HepG2 (cell line): ENCODE results near the gene MSI2.

ENCODE experiments used
- CAMTA2 ChIP-seq: sonication (generic); formaldehyde crosslinking; IDR thresholded peaks from 2 replicates; pipeline ENCODE4 v1.4.0; 2020; ENCODE audit warnings: mild to moderate bottlenecking, missing genetic modification reagents, borderline replicate concordance
- FOXA1 ChIP-seq, 2 experiments: fragments of 450-650 bp in 1 of 2; sonication (generic) in 1 of 2; formaldehyde crosslinking in 1 of 2; IDR thresholded peaks; 2 replicates each; pipeline versions ENCODE4 v1.4.0 to v1.6.1; 2016 to 2020; ENCODE audit warnings: missing genetic modification reagents in 1 of 2
- HDAC2 ChIP-seq: sonication (generic); formaldehyde crosslinking; IDR thresholded peaks from 2 replicates; pipeline ENCODE4 v1.4.0; 2020; ENCODE audit warnings: missing genetic modification reagents
- HDAC6 ChIP-seq: fragments of 200-600 bp; sonication (generic); IDR thresholded peaks from 2 replicates; pipeline ENCODE4 v1.7.0; 2017; ENCODE audit warnings: mild to moderate bottlenecking, antibody characterized with exemption, low read length, low read depth
- PHF8 ChIP-seq: sonication (generic); formaldehyde crosslinking; IDR thresholded peaks from 2 replicates; pipeline ENCODE4 v1.5.0; 2020; ENCODE audit warnings: missing genetic modification reagents
- POLR2A ChIP-seq, 2 experiments: IDR thresholded peaks; 2 replicates each; pipeline ENCODE4 v1.6.1; 2011; ENCODE audit warnings: low read depth in 2 of 2, low read length in 2 of 2, mild to moderate bottlenecking in 1 of 2, moderate library complexity in 1 of 2; ENCODE audit not compliant: insufficient read depth in 1 of 2
- SMARCC2 ChIP-seq: fragments of 450-650 bp; IDR thresholded peaks from 2 replicates; pipeline ENCODE4 v1.6.1; 2017; ENCODE audit warnings: antibody characterized with exemption, mild to moderate bottlenecking
- SRF ChIP-seq: IDR thresholded peaks from 2 replicates; pipeline ENCODE4 v1.6.1; 2011; ENCODE audit warnings: mild to moderate bottlenecking, low read depth, low read length, moderate library complexity
- TBL1XR1 ChIP-seq: fragments of 150-350 bp; IDR thresholded peaks from 2 replicates; pipeline ENCODE4 v1.6.1; 2014; ENCODE audit warnings: borderline replicate concordance, low read length; ENCODE audit not compliant: partially characterized antibody
- TCF12 ChIP-seq, 2 experiments: fragments of 450-650 bp in 1 of 2; sonication (generic) in 1 of 2; formaldehyde crosslinking in 1 of 2; IDR thresholded peaks; 2 replicates each; pipeline versions ENCODE4 v1.6.1 to v1.8.0; 2017 to 2022; ENCODE audit warnings: antibody characterized with exemption in 1 of 2, mild to moderate bottlenecking in 1 of 2, missing genetic modification reagents in 1 of 2, moderate library complexity in 1 of 2
- ZNF543 ChIP-seq: sonication (generic); formaldehyde crosslinking; IDR thresholded peaks from 2 replicates; pipeline ENCODE4 v1.4.0; 2020; ENCODE audit warnings: mild to moderate bottlenecking, missing genetic modification reagents
- TF ChIP-seq, protein P1 (sequence below): sonication (generic); formaldehyde crosslinking; IDR thresholded peaks from 2 replicates; pipeline ENCODE4 v1.5.0; 2020; ENCODE audit warnings: mild to moderate bottlenecking, missing genetic modification reagents, moderate library complexity
- TF ChIP-seq, protein P2 (sequence below): sonication (generic); formaldehyde crosslinking; IDR thresholded peaks from 2 replicates; pipeline ENCODE4 v1.4.0; 2020; ENCODE audit warnings: missing genetic modification reagents

DNA sequence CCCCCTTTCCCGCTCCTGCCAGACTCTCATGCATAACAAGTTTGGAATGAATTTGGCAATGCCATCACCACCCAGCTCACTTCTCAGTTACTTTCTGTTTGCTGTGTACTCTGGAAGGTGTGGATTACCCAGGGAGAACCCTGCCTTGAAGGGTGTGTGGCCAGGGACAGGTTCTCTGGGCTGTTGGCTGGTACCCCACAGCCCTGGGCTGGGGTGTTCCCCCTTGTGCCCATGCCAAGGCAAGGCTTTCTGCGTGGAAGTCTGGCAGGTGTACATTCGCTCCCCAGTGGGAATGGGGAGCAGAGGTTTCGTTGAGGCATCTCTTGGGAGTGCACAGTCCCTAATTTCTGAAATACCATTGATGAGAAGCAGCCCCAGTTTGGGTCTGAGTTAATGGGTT, 301.1 kb downstream of the MSI2 start:
- TF ChIP-seq SRF (no peak), POLR2A (IDR thresholded peaks at IDR 0.05; ENCODE audit: insufficient read depth in 1 of 2, low read depth in 2 of 2, low read length in 2 of 2) (no peak), FOXA1 (IDR thresholded peaks at IDR 0.05) (no peak), FOXA1 (CRISPR knock-in tag; IDR thresholded peaks at IDR 0.05) (no peak), ZNF543 (CRISPR knock-in tag) (no peak), HDAC2 (CRISPR knock-in tag) (no peak), HDAC6 (no peak), SMARCC2 (no peak), TBL1XR1 (no peak), TCF12 (IDR thresholded peaks at IDR 0.05) (no peak), TCF12 (CRISPR knock-in tag; IDR thresholded peaks at IDR 0.05) (no peak), CAMTA2 (CRISPR knock-in tag) (no peak), PHF8 (CRISPR knock-in tag) (no peak)
- TF ChIP-seq, protein P1, sequence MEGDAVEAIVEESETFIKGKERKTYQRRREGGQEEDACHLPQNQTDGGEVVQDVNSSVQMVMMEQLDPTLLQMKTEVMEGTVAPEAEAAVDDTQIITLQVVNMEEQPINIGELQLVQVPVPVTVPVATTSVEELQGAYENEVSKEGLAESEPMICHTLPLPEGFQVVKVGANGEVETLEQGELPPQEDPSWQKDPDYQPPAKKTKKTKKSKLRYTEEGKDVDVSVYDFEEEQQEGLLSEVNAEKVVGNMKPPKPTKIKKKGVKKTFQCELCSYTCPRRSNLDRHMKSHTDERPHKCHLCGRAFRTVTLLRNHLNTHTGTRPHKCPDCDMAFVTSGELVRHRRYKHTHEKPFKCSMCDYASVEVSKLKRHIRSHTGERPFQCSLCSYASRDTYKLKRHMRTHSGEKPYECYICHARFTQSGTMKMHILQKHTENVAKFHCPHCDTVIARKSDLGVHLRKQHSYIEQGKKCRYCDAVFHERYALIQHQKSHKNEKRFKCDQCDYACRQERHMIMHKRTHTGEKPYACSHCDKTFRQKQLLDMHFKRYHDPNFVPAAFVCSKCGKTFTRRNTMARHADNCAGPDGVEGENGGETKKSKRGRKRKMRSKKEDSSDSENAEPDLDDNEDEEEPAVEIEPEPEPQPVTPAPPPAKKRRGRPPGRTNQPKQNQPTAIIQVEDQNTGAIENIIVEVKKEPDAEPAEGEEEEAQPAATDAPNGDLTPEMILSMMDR (CRISPR knock-in tag), result no peak
- TF ChIP-seq, protein P2, sequence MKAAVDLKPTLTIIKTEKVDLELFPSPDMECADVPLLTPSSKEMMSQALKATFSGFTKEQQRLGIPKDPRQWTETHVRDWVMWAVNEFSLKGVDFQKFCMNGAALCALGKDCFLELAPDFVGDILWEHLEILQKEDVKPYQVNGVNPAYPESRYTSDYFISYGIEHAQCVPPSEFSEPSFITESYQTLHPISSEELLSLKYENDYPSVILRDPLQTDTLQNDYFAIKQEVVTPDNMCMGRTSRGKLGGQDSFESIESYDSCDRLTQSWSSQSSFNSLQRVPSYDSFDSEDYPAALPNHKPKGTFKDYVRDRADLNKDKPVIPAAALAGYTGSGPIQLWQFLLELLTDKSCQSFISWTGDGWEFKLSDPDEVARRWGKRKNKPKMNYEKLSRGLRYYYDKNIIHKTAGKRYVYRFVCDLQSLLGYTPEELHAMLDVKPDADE (CRISPR knock-in tag), result no peak
